GM18951 (cell line): Measurements from ENCODE around the gene OSBPL2.

ENCODE experiments used
- POLR2A ChIP-seq: IDR thresholded peaks from 4 replicates; pipeline ENCODE4 v1.6.1; 2011; ENCODE audit warnings: mild to moderate bottlenecking; ENCODE audit not compliant: insufficient read length, insufficient read depth; ENCODE audit errors: extremely low read depth
- in situ Hi-C: fragments of 300-500 bp; cut with MboI; formaldehyde crosslinking; loops from one replicate; pipeline ENCODE4 v1.12.0; 2022; ENCODE audit warnings: low sequenced_read_pairs, mixed read lengths, inconsistent platforms; ENCODE audit not compliant: unreplicated experiment

Gene OSBPL2

GRCh38 chr20:62211216-62211615 lies 27.1 kb upstream of the OSBPL2 start:
- in situ Hi-C loops: no loop called here
- no peak for TF ChIP-seq POLR2A

- no peak for TF ChIP-seq POLR2A
- in situ Hi-C loops: no loop called here
Measured at GRCh38 chr20:62211769-62212288, 26.5 kb upstream of the OSBPL2 start.

GRCh38 chr20:62212299-62212698 lies 26.0 kb upstream of the OSBPL2 start:
- in situ Hi-C loops: no loop called here
- TF ChIP-seq POLR2A: no peak

GRCh38 chr20:62214067-62214466 lies 24.3 kb upstream of the OSBPL2 start:
- TF ChIP-seq POLR2A: no peak
- in situ Hi-C loops: no loop called here

GRCh38 chr20:62215020-62215990 lies 23.0 kb upstream of the OSBPL2 start:
- in situ Hi-C loops: no loop called here
- no peak for TF ChIP-seq POLR2A

- in situ Hi-C loops: no loop called here
- TF ChIP-seq POLR2A: no peak
Measured at GRCh38 chr20:62215991-62216635, 22.2 kb upstream of the OSBPL2 start.

GRCh38 chr20:62216636-62217566 lies 21.4 kb upstream of the OSBPL2 start:
- TF ChIP-seq POLR2A: no peak
- in situ Hi-C loops: no loop called here

GRCh38 chr20:62217913-62218773 lies 20.2 kb upstream of the OSBPL2 start:
- in situ Hi-C loops: no loop called here
- no peak for TF ChIP-seq POLR2A

GRCh38 chr20:62219101-62219991 lies 19.0 kb upstream of the OSBPL2 start:
- in situ Hi-C loops: no loop called here
- TF ChIP-seq POLR2A: no peak

GRCh38 chr20:62219992-62220665 lies 18.2 kb upstream of the OSBPL2 start, which contains the start of gene HRH3:
TSS of gene HRH3 (minus strand) at chr20:62220278. CDS start at chr20:62219970, 308 bp downstream.
- in situ Hi-C loops: no loop called here

More at GRCh38 chr20:62219992-62220665, 18.2 kb upstream of the OSBPL2 start, which contains the start of gene HRH3:
- TF ChIP-seq POLR2A: no peak
